Measurements from ENCODE around the gene PCDH17.

DNA sequence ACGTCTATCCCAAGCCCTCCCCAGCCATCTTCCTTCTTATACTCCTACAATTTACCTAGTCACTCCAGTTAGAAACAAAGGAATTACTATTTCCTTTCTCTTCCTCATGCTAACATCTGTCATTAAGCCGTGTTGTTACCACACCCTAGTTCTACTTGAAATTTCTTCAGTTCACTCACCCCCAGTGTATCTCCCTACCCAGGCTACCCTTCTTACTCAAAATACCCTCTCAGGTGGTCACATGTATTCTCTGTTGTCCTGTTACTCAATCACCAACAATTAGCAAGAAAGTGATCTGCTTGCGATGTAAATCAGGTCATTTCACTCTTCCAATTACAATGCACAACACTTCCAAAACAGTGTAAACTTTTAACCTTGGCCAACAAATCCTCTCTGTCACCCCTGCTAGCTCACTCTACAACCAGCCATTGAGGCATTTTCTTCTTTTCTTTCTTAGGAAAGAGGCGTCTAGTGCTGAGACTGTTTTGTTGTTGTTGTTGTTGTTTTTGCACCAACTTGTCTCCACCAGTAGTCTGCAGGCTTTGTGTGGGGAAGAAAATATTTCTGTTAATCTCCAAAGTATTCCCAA, 50.7 kb downstream of the PCDH17 start:
- TF ChIP-seq, protein P1, sequence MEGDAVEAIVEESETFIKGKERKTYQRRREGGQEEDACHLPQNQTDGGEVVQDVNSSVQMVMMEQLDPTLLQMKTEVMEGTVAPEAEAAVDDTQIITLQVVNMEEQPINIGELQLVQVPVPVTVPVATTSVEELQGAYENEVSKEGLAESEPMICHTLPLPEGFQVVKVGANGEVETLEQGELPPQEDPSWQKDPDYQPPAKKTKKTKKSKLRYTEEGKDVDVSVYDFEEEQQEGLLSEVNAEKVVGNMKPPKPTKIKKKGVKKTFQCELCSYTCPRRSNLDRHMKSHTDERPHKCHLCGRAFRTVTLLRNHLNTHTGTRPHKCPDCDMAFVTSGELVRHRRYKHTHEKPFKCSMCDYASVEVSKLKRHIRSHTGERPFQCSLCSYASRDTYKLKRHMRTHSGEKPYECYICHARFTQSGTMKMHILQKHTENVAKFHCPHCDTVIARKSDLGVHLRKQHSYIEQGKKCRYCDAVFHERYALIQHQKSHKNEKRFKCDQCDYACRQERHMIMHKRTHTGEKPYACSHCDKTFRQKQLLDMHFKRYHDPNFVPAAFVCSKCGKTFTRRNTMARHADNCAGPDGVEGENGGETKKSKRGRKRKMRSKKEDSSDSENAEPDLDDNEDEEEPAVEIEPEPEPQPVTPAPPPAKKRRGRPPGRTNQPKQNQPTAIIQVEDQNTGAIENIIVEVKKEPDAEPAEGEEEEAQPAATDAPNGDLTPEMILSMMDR (IDR thresholded peaks at IDR 0.05): no peak
- no peak for TF ChIP-seq POLR2A (IDR thresholded peaks at IDR 0.05; ENCODE audit: low read length)
- no peak for TF ChIP-seq ESRRA (IDR thresholded peaks at IDR 0.05; ENCODE audit: borderline replicate concordance, low read length)
- no peak for TF ChIP-seq KDM1A (IDR thresholded peaks at IDR 0.05; ENCODE audit: low read depth)
- TF ChIP-seq, protein P2, sequence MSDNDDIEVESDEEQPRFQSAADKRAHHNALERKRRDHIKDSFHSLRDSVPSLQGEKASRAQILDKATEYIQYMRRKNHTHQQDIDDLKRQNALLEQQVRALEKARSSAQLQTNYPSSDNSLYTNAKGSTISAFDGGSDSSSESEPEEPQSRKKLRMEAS (IDR thresholded peaks at IDR 0.05): no peak
- no peak for TF ChIP-seq CEBPB (IDR thresholded peaks at IDR 0.05)
- TF ChIP-seq ZC3H11A (IDR thresholded peaks at IDR 0.05): no peak
- TF ChIP-seq, protein P3, sequence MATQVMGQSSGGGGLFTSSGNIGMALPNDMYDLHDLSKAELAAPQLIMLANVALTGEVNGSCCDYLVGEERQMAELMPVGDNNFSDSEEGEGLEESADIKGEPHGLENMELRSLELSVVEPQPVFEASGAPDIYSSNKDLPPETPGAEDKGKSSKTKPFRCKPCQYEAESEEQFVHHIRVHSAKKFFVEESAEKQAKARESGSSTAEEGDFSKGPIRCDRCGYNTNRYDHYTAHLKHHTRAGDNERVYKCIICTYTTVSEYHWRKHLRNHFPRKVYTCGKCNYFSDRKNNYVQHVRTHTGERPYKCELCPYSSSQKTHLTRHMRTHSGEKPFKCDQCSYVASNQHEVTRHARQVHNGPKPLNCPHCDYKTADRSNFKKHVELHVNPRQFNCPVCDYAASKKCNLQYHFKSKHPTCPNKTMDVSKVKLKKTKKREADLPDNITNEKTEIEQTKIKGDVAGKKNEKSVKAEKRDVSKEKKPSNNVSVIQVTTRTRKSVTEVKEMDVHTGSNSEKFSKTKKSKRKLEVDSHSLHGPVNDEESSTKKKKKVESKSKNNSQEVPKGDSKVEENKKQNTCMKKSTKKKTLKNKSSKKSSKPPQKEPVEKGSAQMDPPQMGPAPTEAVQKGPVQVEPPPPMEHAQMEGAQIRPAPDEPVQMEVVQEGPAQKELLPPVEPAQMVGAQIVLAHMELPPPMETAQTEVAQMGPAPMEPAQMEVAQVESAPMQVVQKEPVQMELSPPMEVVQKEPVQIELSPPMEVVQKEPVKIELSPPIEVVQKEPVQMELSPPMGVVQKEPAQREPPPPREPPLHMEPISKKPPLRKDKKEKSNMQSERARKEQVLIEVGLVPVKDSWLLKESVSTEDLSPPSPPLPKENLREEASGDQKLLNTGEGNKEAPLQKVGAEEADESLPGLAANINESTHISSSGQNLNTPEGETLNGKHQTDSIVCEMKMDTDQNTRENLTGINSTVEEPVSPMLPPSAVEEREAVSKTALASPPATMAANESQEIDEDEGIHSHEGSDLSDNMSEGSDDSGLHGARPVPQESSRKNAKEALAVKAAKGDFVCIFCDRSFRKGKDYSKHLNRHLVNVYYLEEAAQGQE (IDR thresholded peaks at IDR 0.05): no peak
- no peak for TF ChIP-seq JUNB (IDR thresholded peaks at IDR 0.05)
- TF ChIP-seq, protein P4, sequence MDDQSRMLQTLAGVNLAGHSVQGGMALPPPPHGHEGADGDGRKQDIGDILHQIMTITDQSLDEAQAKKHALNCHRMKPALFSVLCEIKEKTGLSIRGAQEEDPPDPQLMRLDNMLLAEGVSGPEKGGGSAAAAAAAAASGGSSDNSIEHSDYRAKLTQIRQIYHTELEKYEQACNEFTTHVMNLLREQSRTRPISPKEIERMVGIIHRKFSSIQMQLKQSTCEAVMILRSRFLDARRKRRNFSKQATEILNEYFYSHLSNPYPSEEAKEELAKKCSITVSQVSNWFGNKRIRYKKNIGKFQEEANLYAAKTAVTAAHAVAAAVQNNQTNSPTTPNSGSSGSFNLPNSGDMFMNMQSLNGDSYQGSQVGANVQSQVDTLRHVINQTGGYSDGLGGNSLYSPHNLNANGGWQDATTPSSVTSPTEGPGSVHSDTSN (IDR thresholded peaks at IDR 0.05): no peak

All from A549 (cell line).